GM20000 (cell line): ENCODE data around the gene KCNAB1.
"Not testable (repeated sequence)": the region's sequence is repeated elsewhere in the genome, so short reads cannot be mapped to it uniquely, and the experiment has no call there.

Experiments used
- DNase-seq: peaks from one replicate; pipeline ENCODE4 v3.0.0; 2012; ENCODE audit warnings: low spot score
- TF ChIP-seq, protein P1 (sequence below): IDR thresholded peaks from 2 replicates; pipeline ENCODE4 v1.5.1; 2012; ENCODE audit warnings: mild to moderate bottlenecking, control low read depth; ENCODE audit errors: extremely low read depth, missing control alignments

Gene KCNAB1

DNA sequence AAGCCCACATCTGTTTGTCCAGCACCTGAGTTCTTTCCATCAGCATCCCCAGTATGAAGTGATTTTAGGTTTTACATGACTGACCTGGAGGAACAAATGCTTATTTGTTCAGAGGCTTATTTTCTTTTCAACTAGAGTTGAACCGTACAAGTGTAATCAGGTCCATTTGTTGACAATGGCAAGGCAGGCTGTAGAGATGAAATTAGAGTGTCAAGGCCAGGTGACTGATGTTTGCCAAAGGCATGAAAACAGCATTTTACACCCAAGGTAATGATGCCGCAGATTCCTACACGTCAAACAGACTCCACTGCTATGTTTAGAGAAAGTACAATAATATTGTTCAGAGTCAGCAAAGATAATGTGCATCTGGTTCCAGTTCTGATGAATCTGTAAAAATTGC is 96.5 kb downstream of the KCNAB1 start:
- DNase-seq, result no peak
- TF ChIP-seq, protein P1, sequence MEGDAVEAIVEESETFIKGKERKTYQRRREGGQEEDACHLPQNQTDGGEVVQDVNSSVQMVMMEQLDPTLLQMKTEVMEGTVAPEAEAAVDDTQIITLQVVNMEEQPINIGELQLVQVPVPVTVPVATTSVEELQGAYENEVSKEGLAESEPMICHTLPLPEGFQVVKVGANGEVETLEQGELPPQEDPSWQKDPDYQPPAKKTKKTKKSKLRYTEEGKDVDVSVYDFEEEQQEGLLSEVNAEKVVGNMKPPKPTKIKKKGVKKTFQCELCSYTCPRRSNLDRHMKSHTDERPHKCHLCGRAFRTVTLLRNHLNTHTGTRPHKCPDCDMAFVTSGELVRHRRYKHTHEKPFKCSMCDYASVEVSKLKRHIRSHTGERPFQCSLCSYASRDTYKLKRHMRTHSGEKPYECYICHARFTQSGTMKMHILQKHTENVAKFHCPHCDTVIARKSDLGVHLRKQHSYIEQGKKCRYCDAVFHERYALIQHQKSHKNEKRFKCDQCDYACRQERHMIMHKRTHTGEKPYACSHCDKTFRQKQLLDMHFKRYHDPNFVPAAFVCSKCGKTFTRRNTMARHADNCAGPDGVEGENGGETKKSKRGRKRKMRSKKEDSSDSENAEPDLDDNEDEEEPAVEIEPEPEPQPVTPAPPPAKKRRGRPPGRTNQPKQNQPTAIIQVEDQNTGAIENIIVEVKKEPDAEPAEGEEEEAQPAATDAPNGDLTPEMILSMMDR, result no peak

DNA sequence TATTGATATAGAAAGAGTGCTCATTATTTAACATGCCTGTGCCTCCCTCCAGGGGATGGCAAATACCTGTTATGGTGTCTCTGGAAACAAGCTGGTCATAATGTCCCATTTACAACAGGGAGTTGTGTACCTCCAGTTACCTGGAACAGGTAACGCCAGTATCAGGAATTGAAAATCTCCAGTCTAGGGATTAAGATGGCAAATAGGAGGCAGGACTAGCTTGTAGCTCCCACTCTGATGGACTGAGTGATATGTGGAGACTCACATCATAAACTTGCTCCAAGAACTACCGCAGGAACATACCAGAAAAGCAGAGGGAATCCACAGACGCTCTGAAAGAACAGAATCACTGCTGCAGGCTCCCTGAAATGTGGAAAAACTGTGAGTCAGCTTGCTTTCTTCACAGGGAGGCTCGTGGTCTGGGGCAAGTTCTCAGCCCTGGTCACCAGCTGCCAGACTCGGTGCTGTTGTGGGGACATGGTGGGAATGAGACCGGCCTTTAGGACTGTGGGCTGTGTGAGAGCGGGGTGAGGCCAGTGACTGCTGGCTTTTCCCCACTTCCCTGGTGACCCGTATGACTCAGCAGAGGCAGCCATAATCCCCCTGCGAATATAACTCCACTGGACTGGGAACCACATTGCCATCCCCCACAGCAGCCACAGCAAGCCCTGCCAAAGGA is 97.4 kb downstream of the KCNAB1 start:
- TF ChIP-seq, protein P1, result no peak
- DNase-seq, result no peak

- TF ChIP-seq, protein P1, result no peak
- DNase-seq, result no peak
These were observed 98.0 kb downstream of the KCNAB1 start for GRCh38 chr3:156218353-156218744.

GRCh38 chr3:156222381-156222780 is 102.0 kb downstream of the KCNAB1 start:
- DNase-seq, result not testable (repeated sequence)

DNA sequence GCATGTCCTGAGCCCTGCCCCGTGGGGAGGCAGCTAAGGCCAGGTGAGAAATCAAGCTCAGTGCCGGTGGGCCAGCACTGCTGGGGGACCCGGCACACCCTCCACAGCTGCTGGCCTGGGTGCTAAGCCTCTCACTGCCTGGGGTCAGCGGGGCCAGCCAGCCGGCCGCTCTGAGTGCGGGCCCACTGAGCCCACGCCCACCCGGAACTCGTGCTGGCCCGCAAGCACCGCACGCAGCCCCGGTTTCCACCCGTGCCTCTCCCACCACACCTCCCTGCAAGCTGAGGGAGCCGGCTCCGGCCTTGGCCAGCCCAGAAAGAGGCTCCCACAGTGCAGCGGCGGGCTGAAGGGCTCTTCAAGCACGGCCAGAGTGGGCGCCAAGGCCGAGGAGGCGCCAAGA is 103.7 kb downstream of the KCNAB1 start:
- not testable (repeated sequence) for DNase-seq

DNA sequence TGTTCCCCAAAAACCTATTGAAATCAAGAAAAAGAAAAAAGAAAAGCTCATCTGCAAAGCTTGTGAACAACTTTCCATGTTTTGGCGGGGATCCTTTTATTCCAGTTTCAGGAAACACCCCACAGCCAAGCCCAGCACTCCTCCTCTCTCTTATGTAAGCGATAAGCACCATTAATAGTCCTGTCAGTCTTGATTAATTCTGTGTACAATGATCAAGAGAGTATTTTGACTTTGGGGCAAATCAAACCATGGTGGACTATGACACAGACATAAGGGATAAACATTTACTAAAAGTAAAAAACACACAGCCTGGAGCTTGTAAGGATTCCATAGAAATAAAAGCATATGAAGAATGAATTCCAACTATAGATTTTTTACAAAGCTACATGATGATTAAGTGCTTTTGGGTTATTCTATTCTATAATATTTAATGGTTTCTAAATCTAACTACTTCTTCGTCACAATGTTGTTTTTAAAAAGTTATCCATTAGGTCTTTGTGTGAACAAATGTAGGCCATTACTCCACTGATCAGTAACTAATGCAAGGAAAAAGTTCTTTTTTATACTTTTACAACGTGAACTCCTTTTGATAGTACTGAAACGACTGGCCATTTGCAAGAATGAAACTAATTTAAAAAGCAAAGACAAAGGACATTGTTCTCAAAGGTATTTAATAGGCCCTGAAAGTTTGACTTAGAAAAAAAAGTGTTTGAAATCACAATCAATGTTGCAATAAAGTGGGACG is 106.5 kb downstream of the KCNAB1 start:
- TF ChIP-seq, protein P1, result no peak
- no peak for DNase-seq

- TF ChIP-seq, protein P1, result no peak
- DNase-seq, result no peak
These were observed 107.3 kb downstream of the KCNAB1 start for GRCh38 chr3:156227704-156228103.

DNA sequence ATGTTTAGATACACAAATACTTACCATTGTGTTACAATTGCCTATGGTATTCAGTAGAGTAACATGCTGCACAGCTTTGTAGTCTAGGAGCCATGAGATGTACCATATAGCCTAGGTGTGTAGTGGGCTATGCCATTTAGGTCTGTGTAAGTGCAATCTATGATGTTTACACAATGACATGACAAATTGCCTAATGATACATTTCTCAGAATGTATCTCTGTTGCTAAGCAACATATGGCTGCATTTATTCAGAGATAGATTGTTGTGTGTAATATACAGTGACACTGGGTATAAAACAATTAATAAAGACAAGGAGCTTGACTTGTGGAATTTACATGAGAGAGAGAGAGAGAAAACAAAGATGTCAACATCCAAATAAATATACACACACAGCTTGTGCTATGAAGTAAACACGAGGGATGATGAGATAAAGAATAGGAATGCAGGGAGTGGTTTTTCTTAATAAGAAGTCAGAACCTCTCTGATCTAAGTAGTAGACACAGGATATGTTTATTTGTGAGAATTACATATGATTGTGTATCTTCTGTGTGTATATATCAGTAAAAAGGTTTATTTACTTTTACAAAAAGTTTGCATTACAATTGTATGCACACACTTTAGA is 110.0 kb downstream of the KCNAB1 start:
- DNase-seq, result no peak

GRCh38 chr3:156231221-156231620 is 110.8 kb downstream of the KCNAB1 start:
- not testable (repeated sequence) for DNase-seq

More for the DNA sequence above, 110.0 kb downstream of the KCNAB1 start:
- TF ChIP-seq, protein P1, result no peak
